ENCODE results near the gene OR2L3.

- TF ChIP-seq CTCF (conservative IDR thresholded peaks at IDR 0.05; ENCODE audit: low read depth, low read length) (no peak), EZH2 (IDR thresholded peaks at IDR 0.05; ENCODE audit: low read length, unreplicated experiment) (no peak), EZH2phosphoT487 (IDR thresholded peaks at IDR 0.05; ENCODE audit: borderline replicate concordance, low read length) (no peak)
These were observed 56.2 kb downstream of the OR2L3 start for GRCh38 chr1:248102847-248103246.

Measured in PC-3 (cell line).